HepG2 (cell line): ENCODE data around the gene CENPP. TPM values are rescaled to one million over a fixed set of nuclear protein-coding genes. Genes with fewer than 3 reads are reported as not detected.
A peak's percentile ranks its signal among the peaks of the same experiment; 100 is the strongest.

ENCODE experiments used
- ARID5B ChIP-seq: IDR thresholded peaks from 2 replicates; pipeline ENCODE4 v1.4.0; 2020; ENCODE audit warnings: mild to moderate bottlenecking, missing genetic modification reagents
- BATF2 ChIP-seq: sonication (generic); formaldehyde crosslinking; IDR thresholded peaks from 2 replicates; pipeline ENCODE4 v1.8.0; 2022; ENCODE audit warnings: mild to moderate bottlenecking, missing genetic modification reagents, moderate library complexity
- DNMT1 ChIP-seq: sonication (generic); formaldehyde crosslinking; IDR thresholded peaks from 2 replicates; pipeline ENCODE4 v1.5.1; 2020; ENCODE audit warnings: mild to moderate bottlenecking, missing genetic modification reagents
- ETS1 ChIP-seq: sonication (generic); formaldehyde crosslinking; IDR thresholded peaks from 2 replicates; pipeline ENCODE4 v1.4.0; 2020; ENCODE audit warnings: missing genetic modification reagents
- ETV6 ChIP-seq: sonication (generic); formaldehyde crosslinking; conservative IDR thresholded peaks from 2 replicates; pipeline ENCODE4 v1.4.0; 2020; ENCODE audit warnings: missing genetic modification reagents
- FOXA1 ChIP-seq, 2 experiments: fragments of 450-650 bp in 1 of 2; sonication (generic) in 1 of 2; formaldehyde crosslinking in 1 of 2; IDR thresholded peaks; 2 replicates each; pipeline versions ENCODE4 v1.4.0 to v1.6.1; 2016 to 2020; ENCODE audit warnings: missing genetic modification reagents in 1 of 2
- FUBP1 ChIP-seq: sonication (generic); formaldehyde crosslinking; IDR thresholded peaks from 2 replicates; pipeline ENCODE4 v1.5.1; 2020; ENCODE audit warnings: missing genetic modification reagents, mild to moderate bottlenecking, borderline replicate concordance
- HNRNPLL ChIP-seq: fragments of 200-400 bp; formaldehyde crosslinking; IDR thresholded peaks from 2 replicates; pipeline ENCODE4 v1.6.1; 2017; ENCODE audit warnings: mild to moderate bottlenecking, low read depth, low read length; ENCODE audit not compliant: poor library complexity, severe bottlenecking
- MNT ChIP-seq: fragments of 450-650 bp; IDR thresholded peaks from 2 replicates; pipeline ENCODE4 v1.6.1; 2016
- NFYC ChIP-seq: IDR thresholded peaks from 2 replicates; pipeline ENCODE4 v1.6.1; 2016; ENCODE audit warnings: missing genetic modification reagents, missing compliant biosample characterization
- RAD21 ChIP-seq: fragments of 450-650 bp; formaldehyde crosslinking; IDR thresholded peaks from 2 replicates; pipeline ENCODE4 v1.5.0; 2020; ENCODE audit warnings: mild to moderate bottlenecking
- RELA ChIP-seq: sonication (generic); formaldehyde crosslinking; IDR thresholded peaks from 2 replicates; pipeline ENCODE4 v1.4.0; 2020; ENCODE audit warnings: missing genetic modification reagents
- RNF2 ChIP-seq: fragments of 450-650 bp; conservative IDR thresholded peaks from 2 replicates; pipeline ENCODE4 v1.6.1; 2016; ENCODE audit warnings: low read depth
- ZBTB21 ChIP-seq: sonication (generic); formaldehyde crosslinking; IDR thresholded peaks from 2 replicates; pipeline ENCODE4 v1.4.0; 2020; ENCODE audit warnings: missing genetic modification reagents
- ZC3H13 ChIP-seq: sonication (generic); formaldehyde crosslinking; IDR thresholded peaks from 2 replicates; pipeline ENCODE4 v1.8.1; 2023; ENCODE audit warnings: mild to moderate bottlenecking, missing genetic modification reagents, moderate library complexity
- ZNF34 ChIP-seq: sonication (generic); formaldehyde crosslinking; IDR thresholded peaks from 2 replicates; pipeline ENCODE4 v1.4.0; 2020; ENCODE audit warnings: mild to moderate bottlenecking, missing genetic modification reagents, borderline replicate concordance
- ZNF547 ChIP-seq: sonication (generic); formaldehyde crosslinking; IDR thresholded peaks from 2 replicates; pipeline ENCODE4 v1.5.1; 2020; ENCODE audit warnings: mild to moderate bottlenecking, missing genetic modification reagents
- ZNF577 ChIP-seq: sonication (generic); formaldehyde crosslinking; IDR thresholded peaks from 2 replicates; pipeline ENCODE4 v1.4.0; 2020; ENCODE audit warnings: mild to moderate bottlenecking, low read depth, missing genetic modification reagents, borderline replicate concordance
- ZNF790 ChIP-seq: sonication (generic); formaldehyde crosslinking; IDR thresholded peaks from 2 replicates; pipeline ENCODE4 v1.8.0; 2022; ENCODE audit warnings: missing genetic modification reagents, mild to moderate bottlenecking, borderline replicate concordance
- polyA plus RNA-seq, 8 experiments: library from polyadenylated mRNA; depleted of rRNA in 3 of 8; stranded (reverse) in 7 of 8; unstranded in 1 of 8; fragments of >200 nt; fragmentation: Illumina TruSeq in 4 of 8; extraction: Trizol in 4 of 8; gene quantifications; 2 replicates each; pipeline versions ENCODE4 v1.2.1 to v1.2.3, GENCODE V29; 2011 to 2016; ENCODE audit warnings: low read depth in 4 of 8, missing spikeins in 1 of 8, mixed read lengths in 1 of 8; ENCODE audit not compliant: insufficient read depth in 1 of 8
- total RNA-seq, 5 experiments: library from RNA; depleted of rRNA; stranded (reverse); fragments of >200 nt; fragmentation: Illumina TruSeq; extraction: Trizol; gene quantifications; 2 replicates each; pipeline ENCODE4 v1.2.3, GENCODE V29; 2016; ENCODE audit warnings: low read depth in 1 of 5

CENPP gene
- total and polyA plus RNA-seq, 2 of the 13 experiments (the other 11 are each of a cell fraction or from before 2014, with no cell fraction given): 2.0 to 11.4 TPM

- TF ChIP-seq ARID5B (CRISPR knock-in tag) (peak; percentile 77), ZNF547 (CRISPR knock-in tag) (peak; percentile 88), ZC3H13 (CRISPR knock-in tag) (peak; percentile 89), FOXA1 (IDR thresholded peaks at IDR 0.05) (no peak), FOXA1 (CRISPR knock-in tag; IDR thresholded peaks at IDR 0.05) (peak; percentile 41; the same call in 1 of the 2 replicates), DNMT1 (CRISPR knock-in tag) (peak; percentile 78; the same call in 1 of the 2 replicates), ZNF577 (CRISPR knock-in tag) (no peak), ZBTB21 (CRISPR knock-in tag) (no peak), RNF2 (peak; percentile 79; the same call in 1 of the 2 replicates), NFYC (CRISPR knock-in tag) (peak; percentile 100), ZNF34 (CRISPR knock-in tag) (no peak; the same call in 1 of the 2 replicates), FUBP1 (no peak), RELA (CRISPR knock-in tag) (no peak), HNRNPLL (peak; percentile 90), MNT (peak; percentile 96), ETS1 (no peak), RAD21 (CRISPR knock-in tag) (no peak), BATF2 (CRISPR knock-in tag) (peak; percentile 47; the same call in 1 of the 2 replicates), ETV6 (CRISPR knock-in tag) (peak; percentile 73; the same call in 1 of the 2 replicates), ZNF790 (CRISPR knock-in tag) (peak; percentile 84; the same call in 1 of the 2 replicates)
Measured at GRCh38 chr9:92293452-92294296, 32.1 kb upstream of the CENPP start, which contains the start of gene IARS1 (continued).
